ENCODE data around the gene TAPBPL.

The TAPBPL gene

GRCh38 chr12:6435961-6436715, 15.7 kb upstream of the TAPBPL start:
- FAIRE-seq (no peak), DNase-seq (ENCODE audit: low spot score) (no peak)

GRCh38 chr12:6437586-6437985, 14.3 kb upstream of the TAPBPL start:
- no peak for DNase-seq (ENCODE audit: low spot score)

GRCh38 chr12:6438345-6438744, 13.5 kb upstream of the TAPBPL start:
- FAIRE-seq (no peak), DNase-seq (ENCODE audit: low spot score) (no peak)

More at GRCh38 chr12:6437586-6437985, 14.3 kb upstream of the TAPBPL start:
- FAIRE-seq, result no peak

GRCh38 chr12:6440391-6440790, 11.5 kb upstream of the TAPBPL start:
- FAIRE-seq (no peak), DNase-seq (ENCODE audit: low spot score) (no peak)

GRCh38 chr12:6442836-6443235, 9.0 kb upstream of the TAPBPL start:
- DNase-seq (ENCODE audit: low spot score) (no peak), FAIRE-seq (no peak)

- FAIRE-seq (no peak), DNase-seq (ENCODE audit: low spot score) (no peak)
Observed at GRCh38 chr12:6443361-6443983, 8.4 kb upstream of the TAPBPL start.

GRCh38 chr12:6444031-6444430, 7.8 kb upstream of the TAPBPL start:
- no peak for DNase-seq (ENCODE audit: low spot score)
- no peak for FAIRE-seq

GRCh38 chr12:6444704-6445688, 6.8 kb upstream of the TAPBPL start, which contains the start of gene CD27:
Gene CD27 (plus strand): TSS chr12:6444955. CDS start chr12:6445096, 141 bp downstream.
- FAIRE-seq (no peak), DNase-seq (ENCODE audit: low spot score) (no peak)

GRCh38 chr12:6450091-6450868, 1.6 kb upstream of the TAPBPL start:
- DNase-seq (ENCODE audit: low spot score) (no peak), FAIRE-seq (no peak)

GRCh38 chr12:6450869-6451347, 934 bp upstream of the TAPBPL start:
- FAIRE-seq (no peak), DNase-seq (ENCODE audit: low spot score) (no peak)

- FAIRE-seq (no peak), DNase-seq (ENCODE audit: low spot score) (no peak)
Observed at GRCh38 chr12:6452245-6452943, 552 bp downstream of the TAPBPL start.

- FAIRE-seq (no peak), DNase-seq (ENCODE audit: low spot score) (no peak)
Observed at GRCh38 chr12:6452944-6453630, 1.2 kb downstream of the TAPBPL start.

- FAIRE-seq (no peak), DNase-seq (ENCODE audit: low spot score) (no peak)
Observed at GRCh38 chr12:6457220-6457945, 5.5 kb downstream of the TAPBPL start.

- no peak for FAIRE-seq
Observed at GRCh38 chr12:6458281-6459003, 6.6 kb downstream of the TAPBPL start.

GRCh38 chr12:6459004-6459337, 7.1 kb downstream of the TAPBPL start:
- DNase-seq (ENCODE audit: low spot score) (no peak), FAIRE-seq (no peak)

More at GRCh38 chr12:6458281-6459003, 6.6 kb downstream of the TAPBPL start:
- DNase-seq (ENCODE audit: low spot score), result no peak

GRCh38 chr12:6460751-6461371, 9.0 kb downstream of the TAPBPL start:
- DNase-seq (ENCODE audit: low spot score), result no peak
- no peak for FAIRE-seq

GRCh38 chr12:6461401-6462233, 9.8 kb downstream of the TAPBPL start:
- no peak for DNase-seq (ENCODE audit: low spot score)

More at GRCh38 chr12:6461401-6462233, 9.8 kb downstream of the TAPBPL start:
- FAIRE-seq, result no peak
